ENCODE data around the gene FUT9. TPM values are rescaled to one million over a fixed set of nuclear protein-coding genes. Genes with fewer than 3 reads are reported as not detected.

Gene FUT9
- polyA plus RNA-seq (ENCODE audit: low read depth in 6 of 6) = not detected

DNA sequence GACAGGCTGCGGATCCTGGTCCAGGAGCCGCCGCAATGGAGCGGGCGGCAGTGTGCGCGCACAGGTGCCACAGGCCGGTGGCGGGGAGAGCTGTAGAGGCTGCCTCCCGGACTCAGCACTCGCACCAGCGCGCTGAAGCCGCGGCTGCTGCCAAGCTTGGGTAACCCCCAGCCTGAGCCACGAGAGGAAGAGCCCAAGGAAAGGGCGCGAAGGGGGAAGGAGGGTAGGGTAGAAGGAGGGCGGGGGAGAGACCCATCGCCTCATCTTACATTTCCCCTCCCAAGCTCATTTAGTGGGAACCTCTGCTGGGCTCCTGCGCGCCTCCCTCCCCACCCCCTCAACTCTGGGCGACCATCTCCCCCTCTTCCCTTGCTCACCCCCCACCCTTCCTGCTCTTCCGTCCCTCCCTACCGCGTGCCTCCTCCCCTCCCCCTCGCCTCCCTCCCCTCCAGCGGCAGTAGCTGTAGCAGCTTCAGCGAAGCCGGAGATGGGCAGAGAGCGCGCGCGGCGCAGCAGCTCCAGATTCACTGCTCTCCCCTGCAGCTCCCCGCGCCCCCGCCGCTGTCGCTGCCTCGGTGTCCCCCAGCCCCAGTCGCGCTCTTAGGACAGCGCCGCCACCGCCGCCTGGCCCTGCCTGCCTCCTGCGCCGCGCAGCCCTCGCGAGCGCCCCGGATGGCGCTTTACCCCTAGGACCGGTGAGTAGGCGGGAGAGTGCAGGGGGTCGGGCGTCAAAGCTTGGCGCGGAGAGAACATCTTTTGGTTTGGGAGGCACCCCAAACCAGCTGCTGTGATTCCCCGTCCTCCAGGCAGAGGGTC, at the start of gene FUT9:
Gene FUT9 (plus strand): TSS at position 457 of the 816 bp plus-strand sequence. CDS start 187,182 bp downstream, outside the sequence.
- DNase-seq (no peak), ATAC-seq (ENCODE audit: low read depth in 2 of 2) (no peak)
- peak within 1 kb of the TSS in 1 of 8 donors; percentile 34 for H3K4me3 Mint-ChIP-seq
- H3K27me3 Mint-ChIP-seq = peaks cover 16 to 36% (median 23%) of the 10 kb centered on the region in 3 donors
- peak within 1 kb of the TSS in 2 of 6 donors; percentile 80 to 88 for H3K27ac Mint-ChIP-seq
- peaks cover 0 to 11% (median 2%) of the 10 kb centered on the region in 7 donors for H3K9me3 Mint-ChIP-seq
- H3K36me3 Mint-ChIP-seq = peaks cover 0 to 15% of the 10 kb centered on the region in 2 donors
- no peaks in the 10 kb centered on the region for H3K4me1 Mint-ChIP-seq

GRCh38 chr6:95967594-95967993, 48.2 kb upstream of the FUT9 start:
- H3K27ac Mint-ChIP-seq = no peak overlapping the region

DNA sequence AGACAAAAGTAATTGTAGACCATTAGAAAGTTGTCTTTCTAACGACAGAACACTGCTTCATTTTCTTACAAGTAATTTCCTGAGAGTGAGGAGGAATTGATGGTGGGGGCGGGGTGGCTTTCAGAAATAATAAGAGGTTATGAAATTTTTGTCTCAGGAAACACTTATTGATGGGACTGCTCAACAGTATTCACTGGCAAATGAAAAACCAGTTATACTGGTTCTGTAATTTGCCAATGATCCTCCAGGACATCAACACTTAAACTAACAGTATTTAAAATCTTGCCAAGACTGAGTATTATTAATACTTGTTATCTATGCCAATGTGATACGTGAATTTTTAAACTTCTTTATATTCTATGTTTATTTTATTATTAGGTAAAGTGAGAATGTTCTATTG, 41.8 kb upstream of the FUT9 start:
- Mint-ChIP-seq H3K27me3 (no peaks in the 10 kb centered on the region), H3K27ac (no peak overlapping the region), H3K9me3 (peaks cover 2 to 18% (median 7%) of the 10 kb centered on the region in 7 donors), H3K4me1 (no peaks in the 10 kb centered on the region), H3K4me3 (no peak overlapping the region), H3K36me3 (no peaks in the 10 kb centered on the region)
- DNase-seq (no peak), ATAC-seq (ENCODE audit: low read depth in 2 of 2) (no peak)

More at GRCh38 chr6:95967594-95967993, 48.2 kb upstream of the FUT9 start:
- no peak for DNase-seq
- no peaks in the 10 kb centered on the region for H3K36me3 Mint-ChIP-seq
- peaks cover 0 to 25% (median 10%) of the 10 kb centered on the region in 7 donors for H3K9me3 Mint-ChIP-seq
- no peak overlapping the region for H3K4me3 Mint-ChIP-seq
- ATAC-seq (ENCODE audit: low read depth in 2 of 2) = no peak
- no peaks in the 10 kb centered on the region for H3K27me3 Mint-ChIP-seq
- no peaks in the 10 kb centered on the region for H3K4me1 Mint-ChIP-seq

- no peak overlapping the region for H3K27ac Mint-ChIP-seq
- H3K27me3 Mint-ChIP-seq = no peaks in the 10 kb centered on the region
- DNase-seq = no peak
- no peaks in the 10 kb centered on the region for H3K4me1 Mint-ChIP-seq
- no peaks in the 10 kb centered on the region for H3K36me3 Mint-ChIP-seq
- H3K9me3 Mint-ChIP-seq = peaks cover 0 to 5% (median 0%) of the 10 kb centered on the region in 7 donors
- H3K4me3 Mint-ChIP-seq = no peak overlapping the region
- ATAC-seq (ENCODE audit: low read depth in 2 of 2) = no peak
These were observed 37.5 kb upstream of the FUT9 start for GRCh38 chr6:95978230-95978629.

DNA sequence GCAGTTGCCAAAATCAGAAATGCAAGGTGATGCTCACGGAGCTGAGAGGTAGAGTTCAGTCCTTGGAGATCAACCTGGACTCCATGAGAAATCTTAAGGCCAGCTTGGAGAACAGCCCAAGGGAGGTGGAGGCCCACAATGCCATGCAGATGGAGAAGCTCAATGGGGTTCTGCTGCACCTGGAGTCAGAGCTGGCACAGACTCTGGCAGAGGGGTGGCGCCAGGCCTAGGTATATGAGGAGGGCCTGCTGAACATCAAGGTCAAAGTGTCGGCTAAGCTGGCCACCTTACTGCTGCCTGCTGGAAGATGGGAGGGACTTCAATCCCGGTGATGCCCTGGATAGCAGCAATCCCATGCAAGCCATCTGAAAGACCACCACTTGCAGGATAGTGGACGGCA, 23.9 kb upstream of the FUT9 start:
- Mint-ChIP-seq H3K4me1 (no peaks in the 10 kb centered on the region), H3K27me3 (no peaks in the 10 kb centered on the region), H3K9me3 (peaks cover 12 to 26% (median 17%) of the 10 kb centered on the region in 7 donors), H3K27ac (no peak overlapping the region), H3K4me3 (no peak overlapping the region), H3K36me3 (no peaks in the 10 kb centered on the region)
- ATAC-seq (ENCODE audit: low read depth in 2 of 2) = no peak
- DNase-seq = no peak

- no peaks in the 10 kb centered on the region for H3K36me3 Mint-ChIP-seq
- H3K27me3 Mint-ChIP-seq = no peaks in the 10 kb centered on the region
- no peak overlapping the region for H3K27ac Mint-ChIP-seq
- peaks cover 14 to 35% (median 20%) of the 10 kb centered on the region in 7 donors for H3K9me3 Mint-ChIP-seq
- ATAC-seq (ENCODE audit: low read depth in 2 of 2) = no peak
- H3K4me1 Mint-ChIP-seq = no peaks in the 10 kb centered on the region
- no peak for DNase-seq
- no peak overlapping the region for H3K4me3 Mint-ChIP-seq
These were observed 21.6 kb upstream of the FUT9 start for GRCh38 chr6:95994151-95994550.

DNA sequence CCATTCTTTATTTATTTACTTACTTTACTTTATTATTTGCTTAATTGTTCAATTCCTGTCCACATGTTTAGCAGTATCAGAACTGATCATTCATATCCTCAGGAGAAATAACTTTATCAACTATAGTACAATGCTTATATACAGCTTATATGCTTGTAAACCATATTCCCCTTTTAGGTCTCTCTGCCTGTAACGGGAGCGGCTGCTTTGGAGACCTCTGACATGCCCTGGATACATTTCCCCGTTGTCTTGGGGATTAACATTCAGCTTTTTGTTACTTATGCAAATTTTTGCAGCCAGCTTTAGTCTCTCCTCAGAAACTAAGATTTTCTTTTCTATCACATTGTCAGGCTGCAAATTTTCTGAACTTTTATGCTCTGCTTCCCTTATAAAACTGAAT, 17.6 kb upstream of the FUT9 start:
- Mint-ChIP-seq H3K36me3 (no peaks in the 10 kb centered on the region), H3K4me1 (no peaks in the 10 kb centered on the region), H3K27ac (no peak overlapping the region), H3K4me3 (no peak overlapping the region), H3K27me3 (no peaks in the 10 kb centered on the region), H3K9me3 (peaks cover 2 to 12% (median 5%) of the 10 kb centered on the region in 7 donors)
- DNase-seq = no peak
- no peak for ATAC-seq (ENCODE audit: low read depth in 2 of 2)

GRCh38 chr6:96001891-96002575, 13.7 kb upstream of the FUT9 start:
- Mint-ChIP-seq H3K4me3 (no peak overlapping the region), H3K36me3 (no peaks in the 10 kb centered on the region), H3K9me3 (peaks cover 0 to 16% (median 7%) of the 10 kb centered on the region in 7 donors), H3K27me3 (no peaks in the 10 kb centered on the region), H3K27ac (no peak overlapping the region), H3K4me1 (no peaks in the 10 kb centered on the region)
- ATAC-seq (ENCODE audit: low read depth in 2 of 2) = no peak
- no peak for DNase-seq

DNA sequence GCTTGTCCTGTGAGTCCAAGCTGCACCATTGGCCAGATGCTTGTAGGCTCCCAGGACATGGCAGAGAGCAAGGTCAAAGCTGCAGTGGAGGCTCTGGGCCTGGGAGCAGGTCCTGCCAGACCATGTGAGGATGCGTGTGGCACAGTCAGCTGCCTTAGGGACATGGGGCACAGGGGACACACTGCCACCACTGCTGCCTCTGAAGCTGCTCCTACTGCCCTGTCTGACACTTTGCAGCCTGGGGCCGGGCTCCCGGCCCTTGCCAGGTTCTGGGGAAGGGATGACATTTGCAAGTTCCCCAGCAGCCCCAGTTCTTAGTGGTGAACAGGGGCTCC, 13.2 kb upstream of the FUT9 start:
- DNase-seq (no peak), ATAC-seq (ENCODE audit: low read depth in 2 of 2) (no peak)
- Mint-ChIP-seq H3K27ac (no peak overlapping the region), H3K9me3 (peaks cover 0 to 16% (median 7%) of the 10 kb centered on the region in 7 donors), H3K4me3 (no peak overlapping the region), H3K27me3 (no peaks in the 10 kb centered on the region), H3K36me3 (no peaks in the 10 kb centered on the region), H3K4me1 (no peaks in the 10 kb centered on the region)

DNA sequence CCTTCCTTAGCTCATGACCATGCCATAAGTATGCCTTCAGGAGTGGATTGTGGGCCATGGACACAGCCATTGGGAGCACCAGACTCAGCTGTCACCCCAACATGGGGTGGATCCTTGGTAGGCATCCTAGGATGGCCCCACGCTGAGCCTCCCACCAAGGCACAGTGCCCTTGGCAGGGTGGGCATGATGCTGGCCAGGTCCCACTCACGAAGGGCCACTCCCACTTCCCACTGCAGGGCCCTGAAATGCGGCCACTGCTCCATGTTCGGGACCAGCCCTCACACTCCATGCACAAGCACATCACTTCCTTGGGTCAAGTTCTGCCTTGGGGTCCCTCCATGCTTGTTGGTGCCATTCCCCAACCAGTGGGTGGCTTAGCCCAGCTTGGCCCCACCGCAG, 12.9 kb upstream of the FUT9 start:
- Mint-ChIP-seq H3K4me3 (no peak overlapping the region), H3K4me1 (no peaks in the 10 kb centered on the region), H3K9me3 (peaks cover 0 to 16% (median 7%) of the 10 kb centered on the region in 7 donors), H3K27ac (no peak overlapping the region), H3K27me3 (no peaks in the 10 kb centered on the region), H3K36me3 (no peaks in the 10 kb centered on the region)
- no peak for DNase-seq
- ATAC-seq (ENCODE audit: low read depth in 2 of 2) = no peak

DNA sequence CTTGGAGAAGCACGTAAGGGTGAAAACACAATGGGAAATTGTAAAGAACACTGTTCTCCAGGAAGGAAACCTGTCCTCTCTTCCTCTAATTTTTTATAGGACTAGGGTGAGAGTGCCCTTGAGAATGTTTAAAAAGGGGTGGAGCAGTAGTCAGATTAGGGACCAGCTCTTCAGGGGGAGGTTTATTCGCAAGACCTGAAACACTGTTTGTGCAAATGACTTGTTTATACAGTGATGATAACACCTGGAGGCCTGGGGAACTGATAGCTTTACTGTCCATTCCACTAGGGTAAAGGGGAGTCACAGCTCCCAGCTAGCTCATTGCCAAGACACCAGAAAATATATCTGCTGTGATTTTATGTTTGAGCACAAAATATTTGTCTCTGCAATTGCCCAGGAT, 8.1 kb upstream of the FUT9 start:
- H3K27ac Mint-ChIP-seq = no peak overlapping the region
- H3K4me1 Mint-ChIP-seq = no peaks in the 10 kb centered on the region
- no peaks in the 10 kb centered on the region for H3K36me3 Mint-ChIP-seq
- DNase-seq (no peak), ATAC-seq (ENCODE audit: low read depth in 2 of 2) (no peak)
- H3K27me3 Mint-ChIP-seq = no peaks in the 10 kb centered on the region
- no peak overlapping the region for H3K4me3 Mint-ChIP-seq
- H3K9me3 Mint-ChIP-seq = peaks cover 0 to 6% (median 0%) of the 10 kb centered on the region in 7 donors

DNA sequence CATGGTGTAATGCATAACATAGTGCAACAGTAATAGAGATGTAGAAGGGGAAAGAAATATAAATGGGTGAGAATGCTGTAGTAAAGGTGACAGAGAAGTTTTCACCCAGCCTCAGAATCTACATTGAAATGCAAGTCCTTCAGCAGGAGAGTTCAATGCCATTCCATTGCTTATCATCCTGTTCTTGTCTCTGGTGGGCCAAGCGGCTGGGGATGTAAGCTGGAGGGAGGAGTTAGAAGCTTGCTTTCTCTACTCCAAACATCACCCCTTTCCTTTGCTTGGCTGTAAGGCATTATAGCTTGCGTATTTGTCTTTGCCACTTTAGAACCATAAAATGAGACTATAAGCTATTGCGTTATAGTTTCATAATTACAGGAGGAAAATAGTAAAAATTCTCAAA, 2.2 kb upstream of the FUT9 start:
- H3K27ac Mint-ChIP-seq = no peak overlapping the region
- H3K9me3 Mint-ChIP-seq = peaks cover 0 to 9% (median 2%) of the 10 kb centered on the region in 7 donors
- H3K4me1 Mint-ChIP-seq = no peaks in the 10 kb centered on the region
- peaks cover 0 to 15% of the 10 kb centered on the region in 2 donors for H3K36me3 Mint-ChIP-seq
- H3K4me3 Mint-ChIP-seq = no peak overlapping the region
- H3K27me3 Mint-ChIP-seq = peaks cover 16 to 36% (median 23%) of the 10 kb centered on the region in 3 donors
- DNase-seq = no peak
- ATAC-seq (ENCODE audit: low read depth in 2 of 2) = no peak

- peaks cover 0 to 9% (median 2%) of the 10 kb centered on the region in 7 donors for H3K9me3 Mint-ChIP-seq
- peaks cover 16 to 36% (median 23%) of the 10 kb centered on the region in 3 donors for H3K27me3 Mint-ChIP-seq
- ATAC-seq (ENCODE audit: low read depth in 2 of 2) = no peak
- H3K36me3 Mint-ChIP-seq = peaks cover 0 to 15% of the 10 kb centered on the region in 2 donors
- peak overlapping the region in 1 of 6 donors; percentile 80 for H3K27ac Mint-ChIP-seq
- no peak for DNase-seq
- H3K4me1 Mint-ChIP-seq = no peaks in the 10 kb centered on the region
- no peak overlapping the region for H3K4me3 Mint-ChIP-seq
These were observed 792 bp upstream of the FUT9 start for GRCh38 chr6:96014846-96015517.
